HG02870 (cell line): ENCODE measurements around the gene URB1.
"Not testable (repeated sequence)": the region's sequence is repeated elsewhere in the genome, so short reads cannot be mapped to it uniquely, and the experiment has no call there.

Source experiments
- ATAC-seq: cut with Tn5 transposase; IDR thresholded peaks from one replicate; pipeline ENCODE4 v1.9.1; 2021; ENCODE audit warnings: mild to moderate bottlenecking, moderate library complexity; ENCODE audit not compliant: unreplicated experiment

Gene URB1

GRCh38 chr21:32320059-32320458 lies 72.8 kb downstream of the URB1 start:
- ATAC-seq: no peak

- ATAC-seq: no peak
Observed at GRCh38 chr21:32319012-32319411, 73.8 kb downstream of the URB1 start.

GRCh38 chr21:32317726-32318125 lies 75.1 kb downstream of the URB1 start:
- no peak for ATAC-seq

GRCh38 chr21:32316361-32317215 lies 76.2 kb downstream of the URB1 start:
- no peak for ATAC-seq

GRCh38 chr21:32315511-32316281 lies 77.1 kb downstream of the URB1 start:
- no peak for ATAC-seq

GRCh38 chr21:32314806-32315205 lies 78.0 kb downstream of the URB1 start:
- no peak for ATAC-seq

- ATAC-seq: no peak
Observed at GRCh38 chr21:32312976-32313375, 79.8 kb downstream of the URB1 start.

GRCh38 chr21:32312326-32312725 lies 80.5 kb downstream of the URB1 start:
- no peak for ATAC-seq

- ATAC-seq: no peak
Observed at GRCh38 chr21:32311621-32312020, 81.2 kb downstream of the URB1 start.

- ATAC-seq: not testable (repeated sequence)
Observed at GRCh38 chr21:32310976-32311375, 81.8 kb downstream of the URB1 start.

- ATAC-seq: no peak
Observed at GRCh38 chr21:32309906-32310460, 82.8 kb downstream of the URB1 start.

GRCh38 chr21:32308696-32309095 lies 84.1 kb downstream of the URB1 start:
- ATAC-seq: no peak

GRCh38 chr21:32307706-32308105 lies 85.1 kb downstream of the URB1 start:
- ATAC-seq: no peak

- ATAC-seq: no peak
Observed at GRCh38 chr21:32306021-32306780, 86.6 kb downstream of the URB1 start.

- no peak for ATAC-seq
Observed at GRCh38 chr21:32304998-32305397, 87.8 kb downstream of the URB1 start.

- no peak for ATAC-seq
Observed at GRCh38 chr21:32303385-32303784, 89.4 kb downstream of the URB1 start.

GRCh38 chr21:32302560-32302959 lies 90.3 kb downstream of the URB1 start:
- no peak for ATAC-seq

GRCh38 chr21:32301596-32301995 lies 91.2 kb downstream of the URB1 start:
- no peak for ATAC-seq

- no peak for ATAC-seq
Observed at GRCh38 chr21:32300117-32300681, 92.6 kb downstream of the URB1 start.

- ATAC-seq: no peak
Observed at GRCh38 chr21:32299695-32300094, 93.1 kb downstream of the URB1 start.

GRCh38 chr21:32298658-32299081 lies 94.1 kb downstream of the URB1 start, which contains the start of gene MRAP:
TSS of gene MRAP (plus strand) at chr21:32298855. CDS start at chr21:32298972, 117 bp downstream.
- no peak for ATAC-seq
